ENCODE results near the gene IBA57.

GRCh38 chr1:228176461-228177182, 11.0 kb downstream of the IBA57 start:
- TF ChIP-seq POLR2AphosphoS5 (IDR thresholded peaks at IDR 0.05; ENCODE audit: borderline replicate concordance, low read depth, low read length) (no peak), EZH2 (IDR thresholded peaks at IDR 0.05) (no peak), FOXP2 (optimal IDR thresholded peaks at IDR 0.05; ENCODE audit: control extremely low read depth, extremely low read length, insufficient read depth) (no peak)
